Smooth muscle cell (in vitro differentiated cells): ENCODE measurements around the gene TOMM40. TPM values are rescaled to one million over a fixed set of nuclear protein-coding genes. Genes with fewer than 3 reads are reported as not detected.

Experiments used
- DNase-seq: peaks from one replicate; lab custom pipeline; 2025; ENCODE audit not compliant: unreplicated experiment; lab: John Stamatoyannopoulos, UW
- H2AFZ ChIP-seq: fragments of 200-600 bp; sonication (generic); 2 replicates; pipeline ENCODE4 v1.6.0; 2016; ENCODE audit warnings: antibody characterized with exemption, low read depth, mild to moderate bottlenecking
- H3F3A ChIP-seq: fragments of 200-600 bp; sonication (generic); 2 replicates; pipeline ENCODE4 v1.6.0; 2017; ENCODE audit warnings: antibody characterized with exemption, low read depth
- H3K27ac ChIP-seq: fragments of 200-600 bp; sonication (generic); 2 replicates; pipeline ENCODE4 v1.5.1; 2016; ENCODE audit warnings: low read depth, mild to moderate bottlenecking
- H3K27me3 ChIP-seq: fragments of 200-600 bp; sonication (generic); 2 replicates; pipeline ENCODE4 v1.6.1; 2016; ENCODE audit warnings: low read depth, mild to moderate bottlenecking
- H3K36me3 ChIP-seq: fragments of 200-600 bp; sonication (generic); 2 replicates; pipeline ENCODE4 v1.5.1; 2016; ENCODE audit warnings: low read depth
- H3K4me1 ChIP-seq: fragments of 200-600 bp; sonication (generic); 2 replicates; pipeline ENCODE4 v1.5.1; 2016; ENCODE audit warnings: low read depth
- H3K4me2 ChIP-seq: fragments of 200-600 bp; sonication (generic); 2 replicates; pipeline ENCODE4 v1.6.0; 2016; ENCODE audit warnings: mild to moderate bottlenecking
- H3K4me3 ChIP-seq: fragments of 200-600 bp; sonication (generic); 2 replicates; pipeline ENCODE4 v1.5.1; 2016; ENCODE audit warnings: mild to moderate bottlenecking
- H3K79me2 ChIP-seq: fragments of 200-600 bp; sonication (generic); 2 replicates; pipeline ENCODE4 v1.6.0; 2016; ENCODE audit warnings: low read depth, mild to moderate bottlenecking
- H3K9ac ChIP-seq: fragments of 200-600 bp; sonication (generic); 2 replicates; pipeline ENCODE4 v1.6.0; 2016; ENCODE audit warnings: low read depth
- H3K9me3 ChIP-seq: fragments of 200-600 bp; sonication (generic); replicated peaks from 2 replicates; pipeline ENCODE4 v1.5.1; 2016; ENCODE audit warnings: low read depth
- H4K20me1 ChIP-seq: fragments of 200-600 bp; sonication (generic); 2 replicates; pipeline ENCODE4 v1.6.0; 2016; ENCODE audit warnings: low read depth
- CTCF ChIP-seq: fragments of 200-600 bp; sonication (generic); IDR thresholded peaks from 2 replicates; pipeline ENCODE4 v1.5.1; 2017; ENCODE audit warnings: borderline replicate concordance, mild to moderate bottlenecking, antibody characterized with exemption; ENCODE audit not compliant: insufficient read depth, poor library complexity, severe bottlenecking
- WGBS: methylation state at CpG from one replicate; pipeline ENCODE4 v1.1.7; 2016; ENCODE audit warnings: low lambda C conversion rate; 5-methylcytosine and 5-hydroxymethylcytosine counted together
- polyA plus RNA-seq: library from polyadenylated mRNA; unstranded; fragments of >200 nt; fragmentation: Nextera tagmentation; extraction: Ambion mirVana; gene quantifications from 2 replicates; pipeline ENCODE4 v1.2.1, GENCODE V29; 2016
- total RNA-seq: library from RNA; depleted of rRNA; stranded (reverse); fragments of >200 nt; gene quantifications from 2 replicates; pipeline ENCODE4 v1.2.3, GENCODE V29; 2014

TOMM40 gene
- total and polyA plus RNA-seq, 2 experiments from 2014 or later: 65.0 to 96.0 TPM

DNA sequence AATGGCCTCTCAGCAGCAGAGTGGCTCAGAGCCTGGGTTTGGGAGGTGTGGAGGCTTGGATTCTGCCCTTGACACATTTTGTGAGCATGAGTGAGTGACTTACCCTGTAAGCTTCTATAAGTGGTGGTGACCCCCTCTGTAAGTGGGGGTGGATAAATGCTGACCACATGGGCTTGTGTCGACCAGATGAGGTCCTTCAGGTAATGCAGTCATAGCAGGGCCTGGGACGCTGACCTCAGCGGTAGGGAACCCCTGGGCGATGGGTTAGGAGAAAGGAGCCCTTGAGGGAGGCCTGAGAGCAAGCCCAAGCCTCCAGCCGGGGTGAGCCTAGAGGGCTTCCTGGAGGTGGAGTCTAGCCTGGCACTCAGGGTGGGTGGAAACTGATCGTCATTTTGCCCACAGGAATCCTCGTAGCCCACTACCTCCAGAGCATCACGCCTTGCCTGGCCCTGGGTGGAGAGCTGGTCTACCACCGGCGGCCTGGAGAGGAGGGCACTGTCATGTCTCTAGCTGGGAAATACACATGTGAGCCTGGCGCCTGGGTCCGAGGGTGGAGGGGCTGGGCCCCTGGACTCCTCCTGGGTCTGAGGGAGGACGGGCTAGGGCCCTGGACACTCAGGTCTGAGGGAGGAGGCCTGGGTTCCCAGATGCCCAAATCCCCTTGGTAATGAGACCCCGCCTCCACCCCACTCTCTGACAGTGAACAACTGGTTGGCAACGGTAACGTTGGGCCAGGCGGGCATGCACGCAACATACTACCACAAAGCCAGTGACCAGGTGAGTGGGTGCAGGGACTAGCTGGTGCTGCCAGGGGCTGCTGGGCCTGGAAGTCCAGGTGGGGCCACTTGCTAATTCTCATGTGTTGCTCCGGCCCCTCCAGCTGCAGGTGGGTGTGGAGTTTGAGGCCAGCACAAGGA is 9.5 kb downstream of the TOMM40 start:
- Histone ChIP-seq H3K27me3 (no peaks in the 10 kb centered on the region), H3K79me2 (no peaks in the 10 kb centered on the region), H3K27ac (no peak overlapping the region), H3K36me3 (no peaks in the 10 kb centered on the region), H3K9ac (no peak overlapping the region), H3K4me1 (no peaks in the 10 kb centered on the region), H4K20me1 (no peaks in the 10 kb centered on the region), H3K9me3 (no peaks in the 10 kb centered on the region), H3K4me3 (no peak overlapping the region), H2AFZ (no peak overlapping the region), H3K4me2 (no peak overlapping the region), H3F3A (peaks cover 11% of the 10 kb centered on the region)
- no peak for TF ChIP-seq CTCF
- no peak for DNase-seq
- 95% methylated on average over 19 of the region's 19 CpGs for WGBS

- Histone ChIP-seq H4K20me1 (no peaks in the 10 kb centered on the region), H3K4me2 (no peak overlapping the region), H3K36me3 (no peaks in the 10 kb centered on the region), H3K9ac (no peak overlapping the region), H3K79me2 (no peaks in the 10 kb centered on the region), H3F3A (peaks cover 11% of the 10 kb centered on the region), H3K4me3 (no peak overlapping the region), H3K27me3 (no peaks in the 10 kb centered on the region), H3K9me3 (no peaks in the 10 kb centered on the region), H3K27ac (no peak overlapping the region), H3K4me1 (no peaks in the 10 kb centered on the region), H2AFZ (no peak overlapping the region)
- no peak for DNase-seq
- 53% methylated on average over 3 of the region's 15 CpGs for WGBS
- TF ChIP-seq CTCF: no peak
Observed at GRCh38 chr19:44903216-44903601, 12.2 kb downstream of the TOMM40 start.

DNA sequence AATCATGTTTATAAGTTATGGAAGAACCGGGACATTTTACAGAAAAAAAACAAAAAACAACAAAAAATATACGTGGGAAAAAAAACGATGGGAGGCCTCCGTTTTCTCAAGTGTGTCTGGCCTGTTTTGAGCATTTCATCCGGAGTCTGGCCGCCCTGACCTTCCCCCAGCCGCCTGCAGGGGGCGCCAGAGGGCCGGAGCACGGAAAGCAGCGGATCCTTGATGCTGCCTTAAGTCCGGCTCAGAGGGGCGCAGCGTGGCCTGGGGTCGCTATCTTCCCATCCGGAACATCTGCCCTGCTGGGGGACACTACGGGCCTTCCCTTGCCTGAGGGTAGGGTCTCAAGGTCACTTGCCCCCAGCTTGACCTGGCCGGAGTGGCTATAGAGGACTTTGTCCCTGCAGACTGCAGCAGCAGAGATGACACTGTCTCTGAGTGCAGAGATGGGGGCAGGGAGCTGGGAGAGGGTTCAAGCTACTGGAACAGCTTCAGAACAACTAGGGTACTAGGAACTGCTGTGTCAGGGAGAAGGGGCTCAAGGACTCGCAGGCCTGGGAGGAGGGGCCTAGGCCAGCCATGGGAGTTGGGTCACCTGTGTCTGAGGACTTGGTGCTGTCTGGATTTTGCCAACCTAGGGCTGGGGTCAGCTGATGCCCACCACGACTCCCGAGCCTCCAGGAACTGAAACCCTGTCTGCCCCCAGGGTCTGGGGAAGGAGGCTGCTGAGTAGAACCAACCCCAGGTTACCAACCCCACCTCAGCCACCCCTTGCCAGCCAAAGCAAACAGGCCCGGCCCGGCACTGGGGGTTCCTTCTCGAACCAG is 12.8 kb downstream of the TOMM40 start:
- H2AFZ ChIP-seq: no peak overlapping the region
- H3K79me2 ChIP-seq: no peaks in the 10 kb centered on the region
- no peaks in the 10 kb centered on the region for H3K9me3 ChIP-seq
- peaks cover 11% of the 10 kb centered on the region for H3F3A ChIP-seq
- H3K9ac ChIP-seq: no peak overlapping the region
- WGBS: 27% methylated on average over 23 of the region's 24 CpGs
- DNase-seq: peak; percentile 67
- H3K27ac ChIP-seq: no peak overlapping the region
- H3K4me2 ChIP-seq: no peak overlapping the region
- H3K4me1 ChIP-seq: no peaks in the 10 kb centered on the region
- no peaks in the 10 kb centered on the region for H3K27me3 ChIP-seq
- no peaks in the 10 kb centered on the region for H4K20me1 ChIP-seq
- TF ChIP-seq CTCF: peak; percentile 99
- no peak overlapping the region for H3K4me3 ChIP-seq
- no peaks in the 10 kb centered on the region for H3K36me3 ChIP-seq
